Endometrial microvascular endothelial cells (primary cell): ENCODE data around the gene ACSBG1. TPM values are rescaled to one million over a fixed set of nuclear protein-coding genes. Genes with fewer than 3 reads are reported as not detected.
"Not testable (repeated sequence)": the region's sequence is repeated elsewhere in the genome, so short reads cannot be mapped to it uniquely, and the experiment has no call there.

ENCODE experiments used
- in situ Hi-C: cut with HindIII; loops from 2 replicates; pipeline ENCODE4 v1.10.0; 2017; ENCODE audit warnings: low sequenced_read_pairs, low pct_unique_long_range_greater_than_20kb; ENCODE audit errors: inconsistent ontology term
- total RNA-seq: library from RNA; depleted of rRNA; stranded (reverse); fragments of >200 nt; gene quantifications from one replicate; pipeline ENCODE4 v1.2.3, GENCODE V29; 2015; ENCODE audit errors: inconsistent ontology term

Gene ACSBG1
- total RNA-seq, 1 donor from 2014 or later, result not detected

GRCh38 chr15:78154955-78155354 is 79.4 kb downstream of the ACSBG1 start:
- in situ Hi-C loops, result no loop called here

DNA sequence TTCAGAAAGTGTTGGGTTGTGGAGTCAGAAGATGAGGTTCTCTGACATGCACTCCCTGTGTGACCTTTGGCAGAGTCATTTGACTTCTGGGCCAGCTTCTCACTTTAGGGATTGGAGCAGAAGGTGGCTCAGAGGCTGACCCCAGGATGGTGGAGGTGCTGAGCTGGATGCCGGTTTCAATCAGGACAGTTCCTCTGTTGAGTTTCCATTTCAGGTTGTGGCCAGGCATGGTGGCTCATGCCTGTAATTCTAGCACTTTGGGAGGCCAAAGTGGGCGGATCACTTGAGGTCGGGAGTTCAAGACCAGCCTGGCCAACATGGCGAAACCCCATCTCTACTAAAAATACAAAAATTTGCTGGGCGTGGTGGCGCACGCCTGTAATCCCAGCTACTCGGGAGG is 83.3 kb downstream of the ACSBG1 start:
- in situ Hi-C loops, result not testable (repeated sequence)

GRCh38 chr15:78149805-78150751 is 84.3 kb downstream of the ACSBG1 start:
- in situ Hi-C loops, result loop anchor here (25.0 kb wide), 1 partner anchor 112 kb away; the partner anchor contains the start of gene DNAJA4

- in situ Hi-C loops, result loop anchor here (25.0 kb wide), 1 partner anchor 113 kb away; the partner anchor contains the start of gene DNAJA4
These were observed 85.1 kb downstream of the ACSBG1 start, which contains the start of gene IDH3A for GRCh38 chr15:78149068-78149804. Gene IDH3A (plus strand): TSS chr15:78149362. CDS start chr15:78149404, 42 bp downstream.

DNA sequence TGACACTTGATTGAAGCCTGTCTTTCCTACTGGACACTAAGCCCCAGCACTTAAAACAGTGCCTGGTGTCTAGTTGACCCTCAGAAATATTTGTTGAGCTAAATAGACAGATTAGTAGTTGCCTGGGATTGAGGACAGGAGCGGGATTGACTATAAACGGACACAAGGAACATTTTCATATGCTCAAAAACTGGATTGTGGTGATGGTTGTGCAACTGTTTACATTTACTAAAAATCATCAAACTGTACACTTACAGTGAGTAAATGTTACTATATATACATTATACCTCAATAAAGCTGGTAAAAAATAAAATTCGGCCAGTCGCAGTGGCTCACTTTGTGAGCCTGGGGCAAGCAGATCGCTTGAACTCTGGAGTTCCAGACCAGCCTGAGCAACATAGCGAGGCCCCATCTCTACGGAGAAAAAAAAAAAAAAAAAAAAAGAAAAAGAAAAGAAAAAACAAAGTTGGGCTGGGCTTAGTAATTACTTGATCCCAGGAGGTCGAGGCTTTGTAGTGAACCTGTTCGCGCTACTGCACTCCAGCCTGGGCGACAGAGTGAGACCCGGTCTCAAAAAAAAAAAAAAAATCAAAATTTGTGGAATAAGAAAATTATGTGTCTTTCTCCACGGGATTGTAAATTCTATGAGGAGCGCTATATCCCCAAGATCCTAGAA is 85.8 kb downstream of the ACSBG1 start:
- in situ Hi-C loops, result loop anchor here (25.0 kb wide), 1 partner anchor 114 kb away; the partner anchor contains the start of gene DNAJA4

DNA sequence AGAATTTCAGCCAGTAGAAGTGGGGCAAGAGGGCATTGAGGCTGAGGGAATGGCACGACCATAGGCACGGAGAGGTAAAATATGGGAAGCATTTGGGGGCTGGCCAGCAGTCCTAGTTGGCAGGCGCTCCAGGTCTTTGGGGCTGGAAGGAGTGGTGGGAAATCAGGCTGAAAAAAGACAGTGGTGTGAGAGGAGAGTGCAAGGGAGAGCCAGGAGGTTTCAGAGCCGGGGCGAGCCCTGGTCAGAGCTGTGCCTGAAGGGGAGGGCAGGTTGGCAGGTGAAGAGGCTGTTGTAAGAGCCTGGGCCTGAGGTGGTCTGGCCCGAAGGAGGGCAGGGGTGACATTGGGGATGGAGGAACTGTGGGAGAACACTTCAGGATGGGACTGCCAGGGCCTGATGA is 86.8 kb downstream of the ACSBG1 start:
- in situ Hi-C loops, result loop anchor here (25.0 kb wide), 1 partner anchor 115 kb away; the partner anchor contains the start of gene DNAJA4

GRCh38 chr15:78146425-78147154 is 87.8 kb downstream of the ACSBG1 start:
- in situ Hi-C loops, result loop anchor here (25.0 kb wide), 1 partner anchor 116 kb away; the partner anchor contains the start of gene DNAJA4

- in situ Hi-C loops, result loop anchor here (25.0 kb wide), 1 partner anchor 120 kb away; the partner anchor contains the start of gene DNAJA4
These were observed 92.0 kb downstream of the ACSBG1 start for GRCh38 chr15:78142332-78142731.

DNA sequence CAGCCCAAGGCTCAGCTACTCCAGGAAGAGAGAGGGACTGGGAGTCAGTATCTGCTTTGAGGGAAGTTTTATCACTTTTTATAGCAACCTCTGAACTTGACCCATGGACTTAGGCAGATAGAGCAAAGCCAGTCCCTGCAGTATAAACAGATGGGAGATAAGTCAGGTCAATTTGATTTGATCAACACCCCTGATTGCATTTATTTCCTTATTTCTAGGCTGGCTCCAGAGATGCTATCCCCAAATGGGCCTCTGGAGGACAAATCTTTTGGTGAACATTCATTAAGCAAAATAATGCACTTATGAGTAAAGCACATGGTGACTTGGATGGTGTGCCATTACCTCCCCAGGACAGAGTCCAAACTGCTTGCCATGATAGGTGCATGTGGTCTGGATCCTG is 94.1 kb downstream of the ACSBG1 start:
- in situ Hi-C loops, result loop anchor here (25.0 kb wide), 1 partner anchor 122 kb away; the partner anchor contains the start of gene DNAJA4

GRCh38 chr15:78139578-78139977 is 94.8 kb downstream of the ACSBG1 start:
- in situ Hi-C loops, result loop anchor here (25.0 kb wide), 1 partner anchor 123 kb away; the partner anchor contains the start of gene DNAJA4

DNA sequence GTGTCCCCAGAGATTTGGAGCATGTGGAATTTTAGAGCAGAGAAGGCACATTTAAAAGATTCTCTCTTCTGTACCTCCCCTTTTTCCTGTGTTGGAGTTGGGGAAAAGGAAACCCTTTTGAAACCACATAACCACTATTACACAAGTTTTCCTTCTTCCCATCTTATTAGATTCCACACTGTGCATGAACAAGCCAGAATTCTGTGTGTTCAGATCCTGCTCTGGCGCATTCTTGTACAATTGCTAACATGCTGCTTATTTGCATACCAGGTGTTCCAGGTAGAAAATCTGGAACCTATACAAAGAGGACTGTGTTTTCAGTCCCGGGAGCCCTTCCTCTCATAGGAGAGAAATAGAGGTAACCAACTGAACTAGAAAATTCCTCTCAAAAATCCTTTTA is 100.6 kb downstream of the ACSBG1 start:
- in situ Hi-C loops, result loop anchor here (25.0 kb wide), 1 partner anchor 128 kb away; the partner anchor contains the start of gene DNAJA4

DNA sequence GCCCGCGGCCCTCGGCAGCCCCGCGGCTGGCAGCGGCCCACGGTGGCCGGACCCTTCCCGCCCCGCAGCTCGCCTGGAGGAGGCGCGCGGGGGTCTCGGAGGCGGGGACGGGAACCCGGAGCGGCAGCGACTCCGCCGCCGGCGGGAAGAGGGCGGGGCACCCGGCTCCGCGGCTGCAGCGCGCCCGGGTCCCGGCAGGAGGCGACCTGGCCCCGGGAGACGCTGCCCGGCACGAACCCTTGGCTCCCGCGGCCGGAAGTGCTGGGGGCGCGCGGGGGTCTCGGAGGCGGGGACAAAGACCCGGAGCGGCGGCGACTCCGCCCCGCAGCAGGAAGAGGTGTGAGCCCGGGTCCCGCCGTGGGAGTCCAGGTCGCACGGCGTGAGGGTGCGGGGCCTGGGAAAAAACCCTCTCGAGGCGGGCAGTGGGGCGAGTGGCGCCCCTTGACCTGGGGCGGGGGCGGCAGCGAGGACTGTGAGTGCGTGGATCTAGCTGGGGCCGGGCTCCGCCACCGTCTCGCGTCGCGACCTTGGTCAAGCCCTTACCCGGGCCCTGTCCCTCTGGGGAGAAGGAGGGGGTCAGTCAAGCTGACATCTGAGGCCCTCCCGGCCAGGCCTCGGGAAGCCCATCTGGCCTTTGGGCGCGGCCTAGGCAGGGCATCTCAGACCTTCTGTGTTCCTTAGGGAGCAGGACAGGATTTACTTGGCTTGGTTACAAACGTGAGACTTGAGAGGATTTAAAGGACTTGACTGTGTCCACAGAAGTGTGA is 102.9 kb downstream of the ACSBG1 start, which contains the start of gene CIB2:
TSS of gene CIB2 (minus strand) at position 151 of the 767 bp plus-strand sequence. CDS start 230 bp downstream, outside the sequence.
- in situ Hi-C loops, result loop anchor here (25.0 kb wide), 1 partner anchor 131 kb away; the partner anchor contains the start of gene DNAJA4

- in situ Hi-C loops, result loop anchor here (25.0 kb wide), 1 partner anchor 132 kb away; the partner anchor contains the start of gene DNAJA4
These were observed 103.7 kb downstream of the ACSBG1 start for GRCh38 chr15:78130466-78131294.

DNA sequence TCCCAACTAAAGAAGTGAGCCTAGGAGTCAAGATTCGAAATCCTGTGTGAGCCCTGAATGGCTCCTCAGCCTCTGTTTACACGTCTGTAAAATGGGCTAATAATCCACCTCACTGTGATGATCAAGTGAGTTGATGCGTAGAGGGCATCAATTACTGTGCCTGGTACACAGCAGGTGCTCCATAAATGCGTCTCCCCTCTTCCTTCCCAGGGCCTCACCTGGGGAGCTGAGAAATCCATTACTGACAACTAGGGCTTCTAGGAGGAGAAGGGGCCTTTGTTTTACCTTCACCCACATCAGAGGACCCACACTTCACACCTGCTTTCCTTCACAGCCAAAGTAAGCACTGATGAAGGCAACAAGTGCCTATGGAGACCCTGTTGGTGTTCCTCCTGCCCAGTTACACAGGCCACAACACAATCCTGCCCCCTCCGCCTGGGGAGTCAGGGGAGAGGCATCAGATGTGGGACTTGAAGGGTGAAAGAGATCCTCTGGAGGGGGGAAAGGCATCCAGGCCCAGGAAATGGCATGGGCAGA is 104.5 kb downstream of the ACSBG1 start:
- in situ Hi-C loops, result loop anchor here (25.0 kb wide), 1 partner anchor 132 kb away; the partner anchor contains the start of gene DNAJA4

DNA sequence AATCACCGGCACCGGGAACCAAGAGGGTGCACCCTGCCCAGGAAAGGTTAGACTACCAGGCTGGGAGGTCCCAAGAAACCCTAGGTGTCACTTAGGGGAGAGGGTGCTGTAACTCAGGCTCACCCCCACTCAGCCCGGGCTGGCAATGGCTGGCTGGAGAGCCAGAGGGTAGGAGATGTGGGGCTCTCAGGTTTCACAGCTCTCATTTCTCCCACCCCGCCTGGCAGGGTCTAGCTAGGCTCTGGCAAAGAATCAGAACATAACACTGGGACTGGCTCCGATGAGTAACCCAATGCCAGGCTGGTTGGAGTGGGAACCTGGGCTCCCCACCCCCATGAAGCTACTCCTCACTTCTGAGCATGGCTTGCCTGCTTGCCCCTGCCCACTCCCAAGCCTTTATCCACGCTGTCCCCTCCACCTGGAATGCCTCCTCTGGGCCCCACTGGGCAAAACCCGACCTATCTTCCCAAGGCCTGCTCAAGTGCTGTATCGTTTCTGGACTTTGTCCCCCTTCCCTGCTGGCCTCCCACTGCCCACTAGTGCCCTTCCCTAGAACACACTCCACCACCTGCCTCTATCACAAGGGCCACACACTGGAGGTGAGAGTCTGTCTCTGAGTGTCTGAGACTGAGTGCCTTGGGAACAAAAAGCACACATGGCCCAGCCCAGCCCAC is 105.2 kb downstream of the ACSBG1 start:
- in situ Hi-C loops, result loop anchor here (25.0 kb wide), 1 partner anchor 133 kb away; the partner anchor contains the start of gene DNAJA4
